HG03039 (cell line): ENCODE results near the gene TSPAN3.

Source experiments
- ATAC-seq: cut with Tn5 transposase; IDR thresholded peaks from one replicate; pipeline ENCODE4 v1.9.1; 2021; ENCODE audit warnings: mild to moderate bottlenecking, moderate library complexity; ENCODE audit not compliant: unreplicated experiment

The TSPAN3 gene

DNA sequence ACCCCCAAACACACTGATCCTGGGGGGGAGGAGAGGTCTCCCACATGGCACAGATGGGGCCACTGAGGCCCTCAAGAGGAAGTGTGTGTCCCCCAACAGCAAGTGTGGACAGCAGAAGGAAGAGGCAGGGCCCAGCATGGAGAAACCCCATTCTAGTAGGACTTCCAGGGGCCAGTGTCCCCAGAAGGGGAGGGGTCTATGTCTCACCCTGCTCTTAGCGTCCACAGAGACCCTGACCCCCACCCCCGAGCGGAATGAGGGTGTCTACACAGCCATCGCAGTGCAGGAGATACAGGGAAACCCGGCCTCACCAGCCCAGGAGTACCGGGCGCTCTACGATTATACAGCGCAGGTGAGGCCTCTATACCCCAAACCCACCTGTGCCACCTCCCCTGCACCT lies 35.3 kb downstream of the TSPAN3 start:
- ATAC-seq, result no peak

GRCh38 chr15:77034695-77035489 lies 36.0 kb downstream of the TSPAN3 start:
- ATAC-seq, result no peak

DNA sequence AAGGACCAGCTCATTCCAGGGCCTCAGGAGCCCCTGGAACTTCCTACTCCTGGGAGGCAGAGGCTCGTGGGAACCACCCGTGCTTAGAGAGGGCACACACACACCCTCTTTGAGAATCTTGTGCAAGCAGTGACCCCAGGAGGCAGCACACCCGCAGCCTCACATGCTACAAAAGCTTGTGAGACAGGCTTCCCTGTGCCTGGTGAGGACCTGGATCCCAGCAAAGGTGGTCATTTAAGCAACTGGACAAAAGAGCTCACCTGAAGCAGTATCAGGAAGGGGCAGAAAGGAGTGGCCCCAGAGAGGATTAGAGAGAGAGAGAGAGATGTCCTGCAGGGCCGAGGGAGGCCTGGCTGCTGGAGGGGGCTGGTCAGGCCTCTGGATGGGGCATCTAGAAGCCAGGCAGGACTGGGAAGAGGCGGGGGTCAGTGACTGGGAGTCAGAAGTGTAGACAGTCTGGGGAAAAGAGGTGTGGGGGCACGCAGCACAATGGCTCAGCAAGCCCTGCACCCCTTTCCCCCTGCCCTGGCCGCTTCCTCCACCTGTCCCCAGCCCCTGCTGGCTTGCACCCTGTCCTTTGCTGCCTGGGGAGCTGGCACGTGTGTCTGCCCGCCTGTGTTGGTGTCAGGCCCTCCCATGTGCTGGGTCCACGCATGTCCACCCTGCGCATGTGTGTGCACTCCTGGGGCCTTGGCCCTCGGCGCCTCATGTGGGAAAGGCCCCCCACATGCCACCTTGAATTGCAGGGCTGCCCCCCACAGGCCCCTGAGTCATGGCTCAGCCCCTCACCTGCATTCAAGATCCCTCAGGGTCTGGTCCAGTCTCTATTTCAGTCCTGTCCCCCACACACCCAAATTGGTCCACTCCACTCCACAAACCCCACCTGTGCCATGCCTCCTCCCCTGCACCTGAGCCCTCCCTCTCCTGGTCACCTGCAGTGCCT lies 36.9 kb downstream of the TSPAN3 start:
- no peak for ATAC-seq

DNA sequence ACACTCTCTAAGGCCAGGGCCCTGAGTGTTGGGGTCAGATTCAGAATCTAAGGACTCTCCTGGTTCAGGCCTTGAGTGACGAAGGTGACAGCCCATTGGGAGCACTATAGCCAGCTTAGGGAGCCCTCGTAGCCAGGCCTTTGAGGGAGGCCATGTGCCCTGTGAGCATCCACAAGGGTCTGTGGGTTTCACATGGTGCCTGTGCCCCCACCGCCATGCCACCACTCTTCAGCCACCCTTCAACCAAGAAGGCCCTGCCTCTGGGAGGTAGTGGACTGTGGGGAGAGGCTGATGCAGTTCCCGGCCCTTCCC lies 37.5 kb downstream of the TSPAN3 start:
- no peak for ATAC-seq

GRCh38 chr15:77032647-77033416 lies 38.1 kb downstream of the TSPAN3 start:
- ATAC-seq, result no peak

GRCh38 chr15:77032052-77032646 lies 38.8 kb downstream of the TSPAN3 start:
- no peak for ATAC-seq

DNA sequence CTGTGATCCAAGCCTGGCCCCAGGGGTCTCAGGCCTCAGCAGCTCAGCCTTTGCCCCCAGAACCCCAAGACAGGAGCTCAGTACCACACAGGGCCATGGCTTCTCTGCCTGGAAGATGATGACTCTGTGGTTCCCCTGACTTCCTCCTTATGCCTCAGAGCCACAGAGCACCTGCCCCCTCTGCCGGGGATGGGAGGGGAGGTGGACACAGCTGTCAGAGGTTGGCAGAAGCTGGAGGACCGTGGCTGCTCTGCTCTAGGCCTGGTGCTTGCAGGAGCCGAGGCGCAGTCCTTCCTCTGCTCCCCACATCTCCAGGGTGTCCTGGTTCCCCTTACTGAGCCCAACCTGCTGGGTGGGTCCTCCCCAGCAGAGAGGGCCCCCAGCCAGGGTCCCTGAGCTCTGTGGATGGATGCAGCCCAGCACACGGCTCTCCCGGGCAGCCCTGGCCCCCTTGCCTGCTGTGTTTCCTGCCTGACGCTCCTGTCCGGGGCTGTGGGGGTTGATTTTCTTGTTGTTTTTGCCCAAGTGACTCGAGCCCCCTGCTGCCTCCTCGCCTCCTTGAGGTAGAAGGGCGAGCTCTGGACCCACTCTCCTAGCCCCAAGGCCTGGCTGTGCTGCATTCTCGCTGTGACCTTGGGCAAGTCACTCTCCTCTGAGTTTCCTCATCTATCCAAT lies 39.4 kb downstream of the TSPAN3 start:
- no peak for ATAC-seq

GRCh38 chr15:77030928-77031375 lies 40.0 kb downstream of the TSPAN3 start:
- no peak for ATAC-seq

DNA sequence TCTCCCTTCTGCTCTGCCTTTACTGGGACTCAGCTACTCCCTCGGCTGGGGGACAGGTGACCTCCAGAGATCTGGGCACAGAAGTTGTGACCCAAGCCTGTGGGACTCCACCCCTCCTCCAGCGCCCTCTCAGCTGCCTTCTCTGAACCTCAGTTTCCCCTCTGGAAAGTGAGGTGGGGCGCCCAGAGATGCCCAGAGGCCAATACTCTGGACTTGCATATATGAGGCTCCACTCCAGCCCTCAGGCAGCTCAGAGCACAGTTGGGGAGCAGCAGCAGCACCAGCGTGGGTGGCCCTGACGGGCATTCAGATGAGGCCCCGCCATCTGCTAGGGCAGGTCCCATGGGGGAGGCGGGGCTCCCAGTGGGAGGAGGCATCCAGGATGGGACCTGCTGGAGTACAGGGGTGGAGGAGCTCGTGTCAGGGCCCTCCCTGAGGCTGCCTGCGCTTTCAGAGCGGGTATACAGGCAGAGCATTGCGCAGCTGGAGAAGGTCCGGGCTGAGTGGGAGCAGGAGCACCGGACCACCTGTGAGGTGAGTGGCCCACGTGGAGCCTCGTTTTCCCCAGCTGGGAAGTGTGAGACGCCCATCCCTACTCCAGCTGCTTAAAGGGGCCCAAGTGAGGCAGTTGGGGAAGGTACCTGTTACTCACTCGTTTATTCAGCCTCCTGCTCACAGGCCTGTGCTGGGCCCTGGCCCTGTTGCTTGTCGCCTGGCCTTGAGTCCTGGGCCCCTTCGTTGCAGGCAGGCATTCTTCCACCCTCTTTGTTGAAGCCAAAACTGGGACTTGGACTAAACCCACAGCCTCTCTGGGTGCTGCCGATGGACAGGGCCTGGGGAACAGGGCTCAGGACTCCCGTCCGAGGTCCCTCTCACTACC lies 40.6 kb downstream of the TSPAN3 start:
- ATAC-seq, result no peak

GRCh38 chr15:77029166-77030047 lies 41.5 kb downstream of the TSPAN3 start:
- ATAC-seq, result no peak

GRCh38 chr15:77028451-77029165 lies 42.3 kb downstream of the TSPAN3 start:
- no peak for ATAC-seq

GRCh38 chr15:77027697-77028450 lies 43.0 kb downstream of the TSPAN3 start:
- no peak for ATAC-seq

GRCh38 chr15:77027111-77027696 lies 43.7 kb downstream of the TSPAN3 start:
- no peak for ATAC-seq

DNA sequence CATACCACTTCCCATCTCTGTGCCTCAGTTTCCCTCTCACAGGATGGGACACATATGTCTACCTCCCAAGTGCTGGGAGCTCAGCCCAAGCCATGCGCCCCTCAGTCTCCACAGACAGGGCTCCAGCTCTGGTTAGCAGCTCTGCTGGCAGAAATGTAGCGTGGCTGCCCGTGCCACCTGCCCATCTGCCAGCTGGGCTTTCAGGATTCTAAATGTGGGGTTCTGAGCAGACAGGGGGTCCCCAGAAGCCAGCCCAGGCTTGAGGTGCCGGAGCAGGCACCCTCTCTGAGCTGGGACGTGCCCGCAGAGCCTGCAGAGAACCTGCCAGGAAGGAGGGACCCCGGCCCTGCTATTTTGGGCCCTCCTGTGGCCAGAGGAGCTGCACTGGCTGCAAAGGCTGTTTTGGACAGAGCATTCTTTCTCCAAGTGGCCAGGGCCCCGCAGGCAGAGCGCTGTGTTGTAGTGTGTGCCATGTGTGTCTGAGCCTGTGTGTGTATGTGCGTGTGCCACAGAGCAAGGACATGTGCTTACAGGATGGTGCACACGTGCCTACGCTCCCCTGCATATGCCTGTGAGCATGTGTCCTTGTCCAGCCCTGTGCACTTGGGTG lies 44.3 kb downstream of the TSPAN3 start:
- no peak for ATAC-seq

- ATAC-seq, result no peak
Measured at GRCh38 chr15:77025941-77026411, 44.9 kb downstream of the TSPAN3 start.
